Measurements from ENCODE around the gene CPLX1. TPM values are rescaled to one million over a fixed set of nuclear protein-coding genes. Genes with fewer than 3 reads are reported as not detected.

Gene CPLX1
- total RNA-seq = 1 to 10 TPM in 1 of 2 experiments, under 1 TPM in 1; 0.14 to 1.3 TPM

DNA sequence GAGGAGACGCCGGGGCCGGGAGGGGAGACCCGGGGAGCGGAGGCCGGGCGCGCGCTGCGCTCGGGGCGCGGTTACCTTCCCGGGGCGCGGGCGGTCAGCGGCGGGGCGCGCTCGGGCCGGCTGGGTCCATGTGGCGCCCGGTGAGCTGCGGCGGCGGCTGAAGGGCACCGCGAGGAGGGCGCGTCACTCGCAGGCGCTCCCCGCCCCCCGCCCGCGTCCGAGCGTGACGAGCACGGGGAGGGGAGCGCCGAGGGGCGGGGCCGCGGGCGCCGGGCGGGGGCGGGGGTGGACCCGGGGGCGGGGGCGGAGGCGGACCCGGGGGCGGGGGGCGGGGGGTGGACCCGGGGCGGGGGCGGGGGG lies at the start of gene CPLX1:
Gene CPLX1, minus strand, starts transcription at position 159 of the 360 bp plus-strand sequence. CDS start 1,607 bp downstream, outside the sequence.
- DNase-seq = no peak
- Mint-ChIP-seq H3K27me3 (peaks cover 52% of the 10 kb centered on the region), H3K9me3 (ENCODE audit: low read depth) (no peaks in the 10 kb centered on the region), H3K4me1 (no peaks in the 10 kb centered on the region), H3K36me3 (no peaks in the 10 kb centered on the region), H3K27ac (no peak within 1 kb of the TSS), H3K4me3 (no peak within 1 kb of the TSS)
- no peak for ATAC-seq
- CTCF ChIA-PET = no interaction called here

DNA sequence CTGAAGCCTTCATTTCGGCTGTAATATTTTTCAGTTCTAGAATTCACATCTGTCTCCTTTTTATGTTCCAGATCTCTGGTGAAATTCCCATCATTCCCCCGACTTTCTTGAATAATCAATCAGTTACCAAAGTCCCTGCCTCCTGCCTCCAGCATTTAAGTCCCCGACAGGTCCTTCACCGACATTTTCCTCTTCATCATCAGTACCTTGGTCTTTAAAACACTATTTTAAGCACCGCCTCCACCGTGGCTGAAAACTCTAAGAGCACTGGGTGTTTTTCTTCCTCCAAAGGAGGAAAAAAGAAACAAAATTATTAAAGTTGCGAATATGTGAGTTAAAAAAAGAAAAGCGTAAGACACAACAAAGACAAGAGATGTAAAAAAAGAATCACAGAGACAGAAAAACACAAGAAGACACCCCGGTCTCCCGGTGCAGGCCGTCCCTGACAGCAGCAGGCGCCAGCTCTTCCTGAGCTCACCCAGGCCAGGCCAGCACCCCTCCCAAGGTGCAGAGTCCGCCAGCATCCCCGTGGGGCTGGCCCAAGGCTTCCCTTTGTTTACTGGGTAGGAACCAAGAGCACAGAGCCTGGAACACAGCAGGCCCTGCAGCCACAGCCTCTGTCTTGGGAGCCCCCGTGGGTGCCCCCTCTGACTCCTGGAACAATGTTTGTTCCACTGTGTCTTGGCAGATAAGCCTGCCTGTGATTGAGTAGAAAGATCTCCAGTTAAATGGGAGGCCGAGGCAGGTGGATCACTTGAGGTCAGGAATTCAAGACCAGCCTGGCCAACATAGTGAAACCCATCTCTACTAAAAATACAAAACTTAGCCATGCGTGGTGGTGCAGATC lies 49.3 kb upstream of the CPLX1 start:
- CTCF ChIA-PET = no interaction called here
- DNase-seq (no peak), ATAC-seq (no peak)
- H3K4me1 Mint-ChIP-seq = peaks cover 20% of the 10 kb centered on the region
- H3K9me3 Mint-ChIP-seq (ENCODE audit: low read depth) = no peaks in the 10 kb centered on the region
- H3K4me3 Mint-ChIP-seq = no peak overlapping the region
- H3K27ac Mint-ChIP-seq = no peak overlapping the region
- no peaks in the 10 kb centered on the region for H3K27me3 Mint-ChIP-seq
- H3K36me3 Mint-ChIP-seq = peaks cover 40% of the 10 kb centered on the region

DNA sequence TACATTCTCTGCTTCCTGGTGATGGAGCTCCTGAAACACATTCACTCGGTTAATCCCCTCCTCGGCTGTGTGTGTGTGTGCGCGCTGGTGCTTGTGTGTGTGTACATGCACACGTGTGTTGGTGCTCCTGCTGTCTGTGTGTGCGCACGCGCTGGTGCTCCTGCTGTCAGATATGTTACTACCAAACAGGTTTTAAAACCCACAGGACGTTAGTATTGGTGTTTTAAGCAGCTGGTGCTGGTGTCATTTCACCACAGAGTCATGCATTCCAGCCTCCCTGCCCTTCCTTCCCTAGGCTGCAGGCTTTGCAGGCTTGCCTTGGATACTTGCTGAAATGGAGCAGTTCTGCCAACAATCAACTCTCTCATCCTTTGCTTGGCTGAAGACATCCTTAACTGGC lies 48.1 kb upstream of the CPLX1 start:
- DNase-seq = no peak
- ATAC-seq = no peak
- Mint-ChIP-seq H3K9me3 (ENCODE audit: low read depth) (peaks cover 3% of the 10 kb centered on the region), H3K4me1 (peaks cover 9% of the 10 kb centered on the region), H3K36me3 (peaks cover 47% of the 10 kb centered on the region), H3K27ac (no peak overlapping the region), H3K4me3 (no peak overlapping the region), H3K27me3 (no peaks in the 10 kb centered on the region)
- CTCF ChIA-PET = no interaction called here

DNA sequence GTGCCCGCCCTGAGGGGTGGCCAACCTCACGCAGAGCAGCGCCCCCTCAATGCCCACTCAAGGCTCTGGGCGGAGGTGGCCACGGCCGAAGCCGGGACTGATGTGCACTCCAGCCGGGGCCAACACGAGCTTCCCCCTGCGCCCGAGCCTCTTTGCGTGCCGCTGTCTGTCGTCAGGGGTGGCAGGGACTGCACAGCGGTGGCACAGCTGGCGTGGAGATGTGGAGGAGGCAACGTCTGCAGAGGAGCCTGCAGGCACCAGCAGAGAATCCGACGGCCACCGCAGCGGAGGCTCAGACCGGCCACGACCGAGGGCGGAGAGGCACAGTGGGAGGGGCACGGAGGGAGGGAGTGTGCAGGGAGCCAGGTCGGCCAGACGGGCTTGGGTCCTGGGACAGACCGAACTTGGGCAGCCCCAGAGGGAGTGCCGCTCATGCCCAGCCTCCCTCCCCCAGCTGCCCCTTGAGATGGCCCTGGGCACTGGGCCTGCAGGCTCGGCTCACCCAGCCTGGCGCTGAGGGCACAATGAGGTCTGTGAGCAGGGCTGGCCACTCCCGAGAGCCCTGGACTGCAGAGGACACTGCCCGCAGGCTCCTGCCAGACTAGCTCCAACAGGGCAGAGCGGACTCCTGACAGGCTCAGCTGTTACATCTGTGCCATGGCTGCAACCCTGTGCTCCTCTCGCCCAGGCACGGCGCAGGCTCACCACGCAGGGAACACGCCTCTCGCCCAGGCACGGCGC lies 46.5 kb upstream of the CPLX1 start:
- peak; percentile 6 for ATAC-seq
- H3K36me3 Mint-ChIP-seq = peaks cover 46% of the 10 kb centered on the region
- CTCF ChIA-PET = no interaction called here

DNA sequence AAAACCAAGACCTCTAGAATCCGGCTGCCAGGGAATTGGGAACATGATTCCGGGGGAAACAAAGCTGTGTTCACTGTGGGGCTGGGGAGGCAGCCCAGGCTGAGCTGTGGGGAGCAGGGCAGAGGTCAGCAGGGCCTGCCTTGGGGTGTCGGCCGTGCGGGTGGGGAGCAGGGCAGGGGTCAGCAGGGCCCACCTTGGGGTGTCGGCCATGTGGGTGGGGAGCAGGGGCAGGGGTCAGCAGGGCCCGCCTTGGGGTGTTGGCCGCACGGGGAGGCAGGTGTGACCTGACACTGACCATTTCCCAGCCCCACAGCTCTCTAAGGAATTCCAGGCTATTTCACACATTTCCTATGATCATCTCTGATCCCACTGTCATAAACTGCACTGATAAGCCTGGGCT lies 45.6 kb upstream of the CPLX1 start:
- Mint-ChIP-seq H3K9me3 (ENCODE audit: low read depth) (peaks cover 3% of the 10 kb centered on the region), H3K4me3 (no peak overlapping the region), H3K27me3 (no peaks in the 10 kb centered on the region), H3K36me3 (peaks cover 42% of the 10 kb centered on the region), H3K4me1 (no peaks in the 10 kb centered on the region), H3K27ac (no peak overlapping the region)
- no peak for ATAC-seq
- DNase-seq = no peak
- CTCF ChIA-PET = no interaction called here

More for the DNA sequence above, 46.5 kb upstream of the CPLX1 start:
- H3K4me1 Mint-ChIP-seq = no peaks in the 10 kb centered on the region
- no peaks in the 10 kb centered on the region for H3K27me3 Mint-ChIP-seq
- no peak overlapping the region for H3K4me3 Mint-ChIP-seq
- peaks cover 3% of the 10 kb centered on the region for H3K9me3 Mint-ChIP-seq (ENCODE audit: low read depth)
- H3K27ac Mint-ChIP-seq = no peak overlapping the region
- DNase-seq = no peak

DNA sequence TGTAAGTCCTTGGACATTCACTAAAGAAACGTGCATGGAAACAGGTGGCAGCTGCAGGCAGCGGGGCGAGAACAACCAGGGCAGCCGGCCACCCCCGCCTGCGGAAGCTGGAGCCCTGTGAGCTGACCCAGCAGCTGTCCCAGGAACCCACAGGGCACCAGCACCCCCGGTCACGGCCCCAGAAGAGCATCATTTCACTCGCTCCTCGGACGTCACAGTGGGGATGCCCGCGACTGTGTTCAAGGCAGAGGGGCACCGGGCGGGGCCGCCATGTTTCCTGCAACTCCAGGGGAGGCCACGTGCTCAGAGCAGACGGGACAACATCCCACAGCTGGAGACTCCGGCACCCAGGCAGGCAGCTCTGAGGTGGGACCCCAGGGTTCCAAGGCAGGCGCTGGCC lies 45.0 kb upstream of the CPLX1 start:
- H3K27ac Mint-ChIP-seq = no peak overlapping the region
- H3K9me3 Mint-ChIP-seq (ENCODE audit: low read depth) = peaks cover 3% of the 10 kb centered on the region
- peaks cover 38% of the 10 kb centered on the region for H3K36me3 Mint-ChIP-seq
- no peaks in the 10 kb centered on the region for H3K27me3 Mint-ChIP-seq
- ATAC-seq (no peak), DNase-seq (no peak)
- no peaks in the 10 kb centered on the region for H3K4me1 Mint-ChIP-seq
- CTCF ChIA-PET = no interaction called here
- H3K4me3 Mint-ChIP-seq = no peak overlapping the region

DNA sequence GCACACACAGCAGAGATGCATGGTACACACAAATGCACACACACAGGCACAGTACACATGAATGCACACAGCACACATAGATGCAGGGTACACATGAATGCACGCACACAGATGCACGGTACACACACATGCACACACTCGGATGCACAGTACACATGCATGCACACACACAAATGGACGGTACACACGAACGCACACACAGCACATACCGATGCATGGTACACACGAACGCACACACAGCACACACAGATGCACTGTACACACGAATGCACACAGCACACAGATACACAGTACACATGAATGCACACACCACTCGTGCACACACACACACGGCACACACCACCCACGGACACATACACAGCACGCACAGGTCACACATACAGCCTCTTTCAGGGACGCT lies 43.8 kb upstream of the CPLX1 start:
- ATAC-seq (no peak), DNase-seq (no peak)
- Mint-ChIP-seq H3K9me3 (ENCODE audit: low read depth) (peaks cover 3% of the 10 kb centered on the region), H3K27me3 (no peaks in the 10 kb centered on the region), H3K27ac (no peak overlapping the region), H3K4me3 (no peak overlapping the region), H3K36me3 (peaks cover 35% of the 10 kb centered on the region), H3K4me1 (no peaks in the 10 kb centered on the region)
- CTCF ChIA-PET = no interaction called here

DNA sequence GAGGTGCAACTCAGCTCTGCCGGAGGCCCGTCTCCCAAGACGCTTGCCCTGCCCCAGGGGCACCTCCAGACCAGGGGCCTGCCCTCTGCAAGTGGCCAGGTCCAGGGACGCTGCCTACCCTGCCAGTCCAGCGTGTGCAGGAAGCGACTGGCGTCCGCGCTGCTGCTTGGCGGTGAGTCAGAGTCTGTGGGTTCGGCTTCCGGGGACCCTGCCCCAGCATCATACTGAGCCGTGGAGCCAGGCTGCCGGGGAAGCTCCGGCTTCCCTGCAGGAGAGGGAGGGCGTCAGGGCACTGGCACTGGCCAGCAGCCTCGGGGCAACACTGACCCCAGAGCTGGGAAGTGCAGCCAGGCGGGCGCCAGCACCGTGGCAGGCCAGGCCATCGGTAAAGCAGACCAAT lies 42.5 kb upstream of the CPLX1 start:
- DNase-seq (no peak), ATAC-seq (no peak)
- Mint-ChIP-seq H3K4me3 (no peak overlapping the region), H3K36me3 (peaks cover 26% of the 10 kb centered on the region), H3K27ac (no peak overlapping the region), H3K9me3 (ENCODE audit: low read depth) (peaks cover 3% of the 10 kb centered on the region), H3K27me3 (no peaks in the 10 kb centered on the region), H3K4me1 (no peaks in the 10 kb centered on the region)
- CTCF ChIA-PET = no interaction called here

DNA sequence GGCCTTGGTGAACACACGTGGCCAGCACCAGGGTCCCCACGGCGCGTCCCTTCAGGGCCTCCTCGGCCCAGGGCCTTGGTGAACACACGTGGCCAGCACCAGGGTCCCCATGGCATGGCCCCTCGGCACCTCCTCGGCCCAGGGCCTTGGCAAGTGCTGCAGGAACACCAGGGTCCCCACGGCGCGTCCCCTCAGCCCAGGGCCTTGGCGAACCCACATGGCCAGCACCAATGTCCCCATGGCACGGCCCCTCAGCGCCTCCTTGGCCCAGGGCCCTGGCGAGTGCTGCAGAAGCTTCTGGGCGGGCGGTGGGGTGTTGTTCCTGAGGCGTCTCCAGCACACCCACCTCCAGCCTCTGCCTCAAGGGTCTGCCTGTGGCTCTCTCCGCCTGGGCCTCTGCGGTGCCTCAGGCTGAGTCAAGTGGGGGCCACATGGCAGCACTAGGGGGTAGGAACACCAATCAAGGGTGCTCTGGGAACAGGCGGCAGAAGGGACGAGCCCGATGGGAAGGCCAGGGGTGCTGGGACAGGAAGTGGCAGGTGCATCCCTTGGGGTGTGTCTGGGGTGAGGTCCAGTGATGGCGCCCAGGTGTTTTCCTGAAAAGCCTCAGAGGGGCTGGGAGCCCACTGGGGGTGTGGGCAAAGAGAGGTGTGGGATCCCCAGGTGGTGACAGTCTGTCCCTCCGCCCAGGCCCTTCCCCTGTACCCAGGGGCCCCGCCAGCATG lies 41.8 kb upstream of the CPLX1 start:
- Mint-ChIP-seq H3K4me1 (no peaks in the 10 kb centered on the region), H3K27ac (no peak overlapping the region)
- CTCF ChIA-PET = no interaction called here

DNA sequence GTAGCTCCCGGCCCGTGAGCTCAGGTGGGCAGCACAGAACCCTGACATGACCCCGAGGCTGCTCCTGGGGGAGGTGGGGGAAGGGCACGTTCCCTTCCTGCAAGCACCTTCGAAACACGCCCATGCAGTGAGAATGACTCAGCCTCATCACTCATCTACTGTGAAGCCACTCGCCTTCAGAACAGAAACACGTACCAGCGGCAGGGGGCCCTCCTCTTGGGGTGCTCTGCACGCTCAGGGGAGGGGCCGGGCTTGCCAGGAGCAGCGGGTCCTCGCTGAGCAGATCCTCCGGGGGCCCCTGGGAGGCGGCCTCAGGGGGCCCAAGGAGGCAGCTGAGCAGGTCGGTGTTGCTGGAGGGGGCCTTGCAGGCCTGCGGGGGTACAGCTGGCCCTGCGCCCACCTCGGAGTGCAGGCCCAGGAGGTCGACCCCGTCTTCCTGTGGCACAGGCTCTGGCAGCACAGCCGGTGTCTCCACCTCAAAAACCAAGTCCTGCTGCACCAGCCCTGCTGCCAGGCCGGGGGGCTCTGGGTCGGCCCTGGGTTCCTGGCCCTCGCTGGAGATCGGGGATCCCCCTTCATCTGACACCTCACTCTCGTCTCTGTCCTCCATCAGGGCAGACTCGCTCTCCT lies 40.9 kb upstream of the CPLX1 start:
- ATAC-seq = no peak

More for the DNA sequence above, 41.8 kb upstream of the CPLX1 start:
- H3K4me3 Mint-ChIP-seq = no peak overlapping the region
- H3K36me3 Mint-ChIP-seq = peaks cover 33% of the 10 kb centered on the region
- no peaks in the 10 kb centered on the region for H3K27me3 Mint-ChIP-seq
- no peak for ATAC-seq
- DNase-seq = no peak
- peaks cover 3% of the 10 kb centered on the region for H3K9me3 Mint-ChIP-seq (ENCODE audit: low read depth)

DNA sequence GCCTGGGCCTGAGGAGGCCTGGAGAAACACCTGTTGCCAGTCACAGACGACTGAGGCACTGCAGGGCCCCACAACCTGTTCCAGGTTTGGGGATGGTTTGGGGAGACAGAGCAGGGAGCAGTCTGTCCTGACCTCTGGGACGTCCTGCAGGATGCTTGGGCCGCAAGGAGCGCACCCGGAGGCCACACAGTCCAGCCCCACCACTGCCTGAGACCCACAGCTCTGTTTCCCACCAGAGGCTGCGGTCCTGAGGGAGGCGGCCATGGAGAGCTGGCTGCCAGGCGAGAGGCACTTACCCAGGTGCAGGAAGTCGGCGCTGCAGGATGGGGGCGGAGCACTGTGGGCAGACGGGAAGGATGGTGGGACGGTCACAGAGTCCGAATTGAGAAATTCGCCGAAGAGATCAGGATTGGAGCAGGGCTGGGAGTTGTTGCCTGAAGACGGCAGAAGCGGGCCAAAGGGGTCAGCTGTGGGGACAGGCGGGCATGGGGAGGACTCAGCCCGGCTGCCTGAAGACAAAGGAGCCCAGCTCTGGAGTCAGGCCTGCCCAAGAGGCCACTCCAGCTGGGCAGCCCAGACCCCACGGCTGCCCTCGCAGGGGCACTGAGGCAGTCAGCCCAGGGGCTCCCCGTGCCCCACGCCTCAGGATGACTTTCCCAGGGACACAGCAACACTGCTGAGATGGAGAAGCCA lies 40.3 kb upstream of the CPLX1 start:
- H3K9me3 Mint-ChIP-seq (ENCODE audit: low read depth) = peaks cover 3% of the 10 kb centered on the region
- no peak overlapping the region for H3K4me3 Mint-ChIP-seq
- H3K27ac Mint-ChIP-seq = no peak overlapping the region
- ATAC-seq = peak; percentile 20
- no peak for DNase-seq
- no peaks in the 10 kb centered on the region for H3K27me3 Mint-ChIP-seq
- no peaks in the 10 kb centered on the region for H3K4me1 Mint-ChIP-seq
- CTCF ChIA-PET = no interaction called here
- peaks cover 32% of the 10 kb centered on the region for H3K36me3 Mint-ChIP-seq

More for the DNA sequence above, 40.9 kb upstream of the CPLX1 start:
- H3K27ac Mint-ChIP-seq = no peak overlapping the region
- CTCF ChIA-PET = no interaction called here
- no peaks in the 10 kb centered on the region for H3K27me3 Mint-ChIP-seq
- no peak for DNase-seq
- H3K4me1 Mint-ChIP-seq = no peaks in the 10 kb centered on the region
- peaks cover 33% of the 10 kb centered on the region for H3K36me3 Mint-ChIP-seq
- H3K4me3 Mint-ChIP-seq = no peak overlapping the region
- peaks cover 3% of the 10 kb centered on the region for H3K9me3 Mint-ChIP-seq (ENCODE audit: low read depth)

DNA sequence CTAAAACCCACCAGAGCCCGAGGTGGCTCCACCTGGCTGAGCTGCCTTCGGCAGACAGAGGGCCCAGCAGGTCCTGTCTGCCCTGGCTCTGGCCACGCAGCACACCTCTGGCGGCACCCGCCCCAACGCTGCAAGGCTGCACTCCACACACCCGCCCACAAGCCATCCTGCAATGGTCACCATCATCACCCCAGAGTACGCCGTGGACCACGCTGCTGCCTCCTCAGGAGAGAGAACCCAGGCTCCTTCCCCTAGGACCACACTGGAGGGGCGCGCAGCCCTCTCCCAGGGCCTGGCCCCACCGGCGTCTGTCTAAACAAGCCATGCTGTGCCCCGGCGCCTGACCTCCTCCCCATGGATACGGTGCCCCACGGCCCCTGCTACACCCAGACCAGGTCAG lies 39.6 kb upstream of the CPLX1 start:
- no peaks in the 10 kb centered on the region for H3K4me1 Mint-ChIP-seq
- no peak for DNase-seq
- H3K27ac Mint-ChIP-seq = no peak overlapping the region
- no peaks in the 10 kb centered on the region for H3K27me3 Mint-ChIP-seq
- H3K4me3 Mint-ChIP-seq = no peak overlapping the region
- no peak for ATAC-seq
- peaks cover 33% of the 10 kb centered on the region for H3K36me3 Mint-ChIP-seq
- H3K9me3 Mint-ChIP-seq (ENCODE audit: low read depth) = peaks cover 3% of the 10 kb centered on the region
- CTCF ChIA-PET = no interaction called here

DNA sequence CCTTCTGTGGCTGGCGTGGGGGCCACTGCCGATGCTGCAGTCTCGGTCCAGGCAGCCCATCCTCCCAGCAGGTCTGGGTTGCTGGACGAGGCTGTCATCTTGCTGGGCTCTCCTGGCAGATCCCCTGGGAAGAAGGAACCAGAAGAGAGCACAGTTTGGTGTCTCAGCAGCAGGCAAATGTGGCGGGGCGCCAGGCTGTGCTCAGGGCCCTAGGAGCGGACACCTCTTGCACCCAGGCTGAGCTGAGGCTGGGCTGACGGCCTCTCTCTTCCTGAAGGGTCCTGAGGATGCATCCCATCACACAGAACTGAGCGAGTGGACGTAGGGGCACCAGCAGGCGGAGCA lies 39.2 kb upstream of the CPLX1 start:
- Mint-ChIP-seq H3K4me3 (no peak overlapping the region), H3K9me3 (ENCODE audit: low read depth) (peaks cover 3% of the 10 kb centered on the region), H3K4me1 (no peaks in the 10 kb centered on the region), H3K36me3 (peaks cover 33% of the 10 kb centered on the region), H3K27me3 (no peaks in the 10 kb centered on the region), H3K27ac (no peak overlapping the region)
- ATAC-seq (no peak), DNase-seq (no peak)
- CTCF ChIA-PET = no interaction called here
